Esophagus squamous epithelium (tissue), 4 donors: ENCODE data around the gene CPLANE2.

ENCODE experiments used
- POLR2A ChIP-seq, 4 donors: fragments of 450-650 bp; IDR thresholded peaks; one replicate each; pipeline ENCODE4 v1.6.1; 2017; ENCODE audit warnings: antibody characterized with exemption in 4 of 4, mild to moderate bottlenecking in 4 of 4, moderate library complexity in 3 of 4
- TF ChIP-seq, protein P1 (sequence below), 6 experiments: fragments of 450-650 bp in 4 of 6; fragments of 200-600 bp in 2 of 6; sonication (generic) in 2 of 6; IDR thresholded peaks; one replicate each; pipeline ENCODE4 v1.5.1; 2016 to 2019; ENCODE audit warnings: antibody characterized with exemption in 6 of 6, mild to moderate bottlenecking in 4 of 6, moderate library complexity in 4 of 6

DNA sequence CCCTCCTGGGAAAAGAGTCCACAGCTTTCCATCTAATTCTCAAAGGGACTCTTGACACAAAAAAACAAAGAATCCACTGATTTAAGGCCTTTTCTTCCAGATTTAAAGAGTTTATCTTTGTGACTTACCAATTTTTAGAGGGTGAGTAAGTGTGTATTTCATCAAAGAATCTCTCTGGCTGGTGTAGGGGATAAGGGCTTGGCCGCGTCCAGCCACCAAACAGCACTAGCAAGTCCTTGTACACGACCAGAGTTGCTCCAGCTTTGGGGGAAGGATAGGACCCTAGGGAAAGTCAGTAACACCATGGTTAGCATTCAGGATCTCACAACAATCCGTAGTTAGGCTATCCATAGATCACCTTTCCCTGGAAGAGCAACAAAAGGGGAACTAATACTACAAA lies 19.5 kb upstream of the CPLANE2 start:
- TF ChIP-seq, protein P1, sequence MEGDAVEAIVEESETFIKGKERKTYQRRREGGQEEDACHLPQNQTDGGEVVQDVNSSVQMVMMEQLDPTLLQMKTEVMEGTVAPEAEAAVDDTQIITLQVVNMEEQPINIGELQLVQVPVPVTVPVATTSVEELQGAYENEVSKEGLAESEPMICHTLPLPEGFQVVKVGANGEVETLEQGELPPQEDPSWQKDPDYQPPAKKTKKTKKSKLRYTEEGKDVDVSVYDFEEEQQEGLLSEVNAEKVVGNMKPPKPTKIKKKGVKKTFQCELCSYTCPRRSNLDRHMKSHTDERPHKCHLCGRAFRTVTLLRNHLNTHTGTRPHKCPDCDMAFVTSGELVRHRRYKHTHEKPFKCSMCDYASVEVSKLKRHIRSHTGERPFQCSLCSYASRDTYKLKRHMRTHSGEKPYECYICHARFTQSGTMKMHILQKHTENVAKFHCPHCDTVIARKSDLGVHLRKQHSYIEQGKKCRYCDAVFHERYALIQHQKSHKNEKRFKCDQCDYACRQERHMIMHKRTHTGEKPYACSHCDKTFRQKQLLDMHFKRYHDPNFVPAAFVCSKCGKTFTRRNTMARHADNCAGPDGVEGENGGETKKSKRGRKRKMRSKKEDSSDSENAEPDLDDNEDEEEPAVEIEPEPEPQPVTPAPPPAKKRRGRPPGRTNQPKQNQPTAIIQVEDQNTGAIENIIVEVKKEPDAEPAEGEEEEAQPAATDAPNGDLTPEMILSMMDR (IDR thresholded peaks at IDR 0.05), result no peak
- TF ChIP-seq POLR2A (IDR thresholded peaks at IDR 0.05), result no peak
